WTC11 (cell line): Measurements from ENCODE around the gene FBXO7. TPM values are rescaled to one million over a fixed set of nuclear protein-coding genes. Genes with fewer than 3 reads are reported as not detected.

Experiments
- ATAC-seq: fragments of 200-7000 bp; cut with Tn5 transposase; 2 replicates; pipeline ENCODE4 v1.10.0; 2021; ENCODE audit warnings: mild to moderate bottlenecking, moderate library complexity
- CTCF ChIA-PET: fragments of 300-600 bp; sonication (Branson Sonifier 250); formaldehyde crosslinking; loops from one replicate; lab custom pipeline; 2021; ENCODE audit warnings: antibody characterized with exemption; lab: Charles Lee
- POLR2A ChIA-PET: fragments of 350-600 bp; sonication (Branson Sonifier 250); formaldehyde crosslinking; loops from one replicate; lab custom pipeline; 2021; ENCODE audit warnings: antibody characterized with exemption; lab: Charles Lee
- DNase-seq: peaks from one replicate; pipeline ENCODE4 v3.0.0; 2021; ENCODE audit warnings: low spot score
- H3K27ac Mint-ChIP-seq: 2 replicates; pipeline ENCODE4 v1.8.0; 2021; ENCODE audit warnings: mixed read lengths
- H3K27me3 Mint-ChIP-seq: 2 replicates; pipeline ENCODE4 v1.8.0; 2021; ENCODE audit warnings: low read depth, mild to moderate bottlenecking, moderate library complexity, mixed read lengths
- H3K36me3 Mint-ChIP-seq: 2 replicates; pipeline ENCODE4 v1.8.0; 2021; ENCODE audit warnings: mixed read lengths
- H3K4me1 Mint-ChIP-seq: 2 replicates; pipeline ENCODE4 v1.8.0; 2022; ENCODE audit warnings: mixed read lengths
- H3K4me3 Mint-ChIP-seq: 2 replicates; pipeline ENCODE4 v1.8.0; 2021; ENCODE audit warnings: mild to moderate bottlenecking, moderate library complexity, mixed read lengths
- H3K9me3 Mint-ChIP-seq: 2 replicates; pipeline ENCODE4 v1.8.0; 2021; ENCODE audit warnings: mixed read lengths
- AR ChIP-seq: fragments of 250-450 bp; sonication (Bioruptor Pico); IDR thresholded peaks from 2 replicates; pipeline ENCODE4 v1.9.0; 2021; ENCODE audit warnings: mild to moderate bottlenecking
- ARID4B ChIP-seq: sonication (generic); formaldehyde crosslinking; IDR thresholded peaks from 2 replicates; pipeline ENCODE4 v1.8.0; 2023; ENCODE audit warnings: missing genetic modification reagents, mild to moderate bottlenecking, borderline replicate concordance
- ATF2 ChIP-seq: sonication (generic); formaldehyde crosslinking; IDR thresholded peaks from 2 replicates; pipeline ENCODE4 v1.8.1; 2022; ENCODE audit warnings: low read depth, missing genetic modification reagents, borderline replicate concordance
- ATF3 ChIP-seq: sonication (generic); formaldehyde crosslinking; conservative IDR thresholded peaks from 2 replicates; pipeline ENCODE4 v1.8.1; 2022; ENCODE audit warnings: mild to moderate bottlenecking, missing genetic modification reagents
- ERG ChIP-seq: fragments of 250-450 bp; sonication (Bioruptor Pico); IDR thresholded peaks from 2 replicates; pipeline ENCODE4 v1.8.0; 2021; ENCODE audit warnings: mild to moderate bottlenecking
- FOXP4 ChIP-seq: sonication (generic); formaldehyde crosslinking; IDR thresholded peaks from 2 replicates; pipeline ENCODE4 v1.8.0; 2022; ENCODE audit warnings: mild to moderate bottlenecking, missing genetic modification reagents
- HMGA2 ChIP-seq: fragments of 250-450 bp; sonication (Bioruptor Pico); IDR thresholded peaks from 2 replicates; pipeline ENCODE4 v1.4.0; 2021; ENCODE audit warnings: mild to moderate bottlenecking, moderate library complexity
- IRF2 ChIP-seq: sonication (generic); formaldehyde crosslinking; IDR thresholded peaks from 2 replicates; pipeline ENCODE4 v1.8.0; 2022; ENCODE audit warnings: low read depth, missing genetic modification reagents, borderline replicate concordance
- NFATC4 ChIP-seq: fragments of 250-450 bp; sonication (Bioruptor Pico); IDR thresholded peaks from 2 replicates; pipeline ENCODE4 v1.9.0; 2021; ENCODE audit warnings: mild to moderate bottlenecking
- NFE2L1 ChIP-seq: sonication (generic); formaldehyde crosslinking; IDR thresholded peaks from 2 replicates; pipeline ENCODE4 v1.8.1; 2023; ENCODE audit warnings: missing genetic modification reagents
- PRRX2 ChIP-seq: fragments of 250-450 bp; sonication (Bioruptor Pico); IDR thresholded peaks from 2 replicates; pipeline ENCODE4 v1.8.0; 2021; ENCODE audit warnings: mild to moderate bottlenecking
- RELA ChIP-seq: sonication (generic); formaldehyde crosslinking; IDR thresholded peaks from 2 replicates; pipeline ENCODE4 v1.8.1; 2022; ENCODE audit warnings: missing genetic modification reagents, mild to moderate bottlenecking, borderline replicate concordance
- SP1 ChIP-seq: sonication (generic); formaldehyde crosslinking; conservative IDR thresholded peaks from 2 replicates; pipeline ENCODE4 v1.8.1; 2022; ENCODE audit warnings: missing genetic modification reagents
- TEAD1 ChIP-seq: sonication (generic); formaldehyde crosslinking; IDR thresholded peaks from 2 replicates; pipeline ENCODE4 v1.8.0; 2022; ENCODE audit warnings: mild to moderate bottlenecking, missing genetic modification reagents
- ZNF138 ChIP-seq: sonication (generic); formaldehyde crosslinking; conservative IDR thresholded peaks from 2 replicates; pipeline ENCODE4 v1.8.1; 2022; ENCODE audit warnings: mild to moderate bottlenecking, moderate library complexity, missing genetic modification reagents
- ZNF219 ChIP-seq: sonication (generic); formaldehyde crosslinking; IDR thresholded peaks from 2 replicates; pipeline ENCODE4 v1.8.0; 2023; ENCODE audit warnings: missing genetic modification reagents, mild to moderate bottlenecking, borderline replicate concordance
- ZNF671 ChIP-seq: fragments of 250-450 bp; sonication (Bioruptor Pico); IDR thresholded peaks from 2 replicates; pipeline ENCODE4 v1.8.0; 2021; ENCODE audit warnings: mild to moderate bottlenecking
- total RNA-seq: library from RNA; stranded (reverse); gene quantifications from 3 replicates; pipeline ENCODE4 v1.2.3, GENCODE V29; 2021

Gene FBXO7
- total RNA-seq, 1 experiment from 2014 or later = 59.4 TPM

GRCh38 chr22:32457031-32457430, 17.6 kb upstream of the FBXO7 start (continued):
- no peak for TF ChIP-seq ARID4B (CRISPR knock-in tag)
- TF ChIP-seq NFE2L1 (CRISPR knock-in tag) = no peak

GRCh38 chr22:32462452-32462851, 12.2 kb upstream of the FBXO7 start:
- CTCF ChIA-PET = no interaction called here
- H3K4me3 Mint-ChIP-seq = no peak overlapping the region
- peaks cover 3% of the 10 kb centered on the region; the same call in 1 of the 2 replicates for H3K4me1 Mint-ChIP-seq
- no peaks in the 10 kb centered on the region for H3K36me3 Mint-ChIP-seq
- TF ChIP-seq TEAD1 (CRISPR knock-in tag) (no peak), FOXP4 (no peak), HMGA2 (CRISPR knock-in tag) (no peak), IRF2 (CRISPR knock-in tag) (no peak)
- TF ChIP-seq, all 79 proteins: peak for 0
- Mint-ChIP-seq H3K27me3 (peaks cover 62% of the 10 kb centered on the region), H3K27ac (no peak overlapping the region), H3K9me3 (no peaks in the 10 kb centered on the region)
- ATAC-seq (no peak), DNase-seq (no peak)
- POLR2A ChIA-PET = no interaction called here

GRCh38 chr22:32465661-32466060, 8.9 kb upstream of the FBXO7 start:
- CTCF ChIA-PET = no interaction called here
- Mint-ChIP-seq H3K27me3 (peaks cover 65% of the 10 kb centered on the region), H3K36me3 (no peaks in the 10 kb centered on the region), H3K4me1 (no peaks in the 10 kb centered on the region), H3K4me3 (no peak overlapping the region), H3K9me3 (no peaks in the 10 kb centered on the region), H3K27ac (no peak overlapping the region)
- POLR2A ChIA-PET = no interaction called here
- no peak for TF ChIP-seq NFATC4 (CRISPR knock-in tag)
- TF ChIP-seq RELA = no peak
- TF ChIP-seq ZNF219 = no peak
- no peak for TF ChIP-seq ATF2 (CRISPR knock-in tag)
- TF ChIP-seq ZNF138 (CRISPR knock-in tag) = no peak
- no peak for TF ChIP-seq ERG (CRISPR knock-in tag)
- TF ChIP-seq SP1 (CRISPR knock-in tag) = no peak
- TF ChIP-seq PRRX2 = no peak
- TF ChIP-seq ATF3 = no peak
- TF ChIP-seq HMGA2 (CRISPR knock-in tag) = no peak
- TF ChIP-seq AR (CRISPR knock-in tag) = no peak
- no peak for TF ChIP-seq ZNF671 (CRISPR knock-in tag)
- ATAC-seq = no peak
- DNase-seq = no peak
